Measurements from ENCODE around the gene FZD10.

Gene FZD10

GRCh38 chr12:130162267-130162666 is at the start of gene FZD10:
FZD10 (plus strand) TSS chr12:130162464; CDS start chr12:130162943, 479 bp downstream.
- peak; percentile 52 for DNase-seq

GRCh38 chr12:130114952-130115351 is 47.3 kb upstream of the FZD10 start:
- DNase-seq: no peak

- DNase-seq: no peak
Observed at GRCh38 chr12:130115646-130116045, 46.6 kb upstream of the FZD10 start.

GRCh38 chr12:130116791-130117190 is 45.5 kb upstream of the FZD10 start:
- no peak for DNase-seq

- no peak for DNase-seq
Observed at GRCh38 chr12:130117233-130117632, 45.0 kb upstream of the FZD10 start.

GRCh38 chr12:130117701-130118100 is 44.6 kb upstream of the FZD10 start:
- DNase-seq: no peak

GRCh38 chr12:130118181-130118580 is 44.1 kb upstream of the FZD10 start:
- no peak for DNase-seq

GRCh38 chr12:130119241-130119861 is 42.9 kb upstream of the FZD10 start:
- peak; percentile 18 for DNase-seq

GRCh38 chr12:130120012-130120805 is 42.1 kb upstream of the FZD10 start:
- no peak for DNase-seq

- no peak for DNase-seq
Observed at GRCh38 chr12:130121226-130122000, 40.9 kb upstream of the FZD10 start.

GRCh38 chr12:130122356-130122755 is 39.9 kb upstream of the FZD10 start:
- DNase-seq: no peak

- no peak for DNase-seq
Observed at GRCh38 chr12:130124106-130124505, 38.2 kb upstream of the FZD10 start.

- no peak for DNase-seq
Observed at GRCh38 chr12:130124605-130125244, 37.5 kb upstream of the FZD10 start.

GRCh38 chr12:130126023-130126432 is 36.2 kb upstream of the FZD10 start:
- peak; percentile 11 for DNase-seq

- DNase-seq: no peak
Observed at GRCh38 chr12:130127532-130127911, 34.7 kb upstream of the FZD10 start.

GRCh38 chr12:130127912-130128789 is 34.1 kb upstream of the FZD10 start:
- no peak for DNase-seq

GRCh38 chr12:130128790-130129735 is 33.2 kb upstream of the FZD10 start:
- DNase-seq: no peak

GRCh38 chr12:130130346-130130745 is 31.9 kb upstream of the FZD10 start:
- DNase-seq: no peak

GRCh38 chr12:130131025-130131424 is 31.2 kb upstream of the FZD10 start:
- DNase-seq: no peak

GRCh38 chr12:130131801-130132200 is 30.5 kb upstream of the FZD10 start:
- no peak for DNase-seq
